ENCODE results near the gene FBL. TPM values are rescaled to one million over a fixed set of nuclear protein-coding genes. Genes with fewer than 3 reads are reported as not detected.

Gene FBL
- total and polyA plus RNA-seq, 2 donors (not counting 1 experiment from before 2014, with no cell fraction given): 253 to 376 TPM

DNA sequence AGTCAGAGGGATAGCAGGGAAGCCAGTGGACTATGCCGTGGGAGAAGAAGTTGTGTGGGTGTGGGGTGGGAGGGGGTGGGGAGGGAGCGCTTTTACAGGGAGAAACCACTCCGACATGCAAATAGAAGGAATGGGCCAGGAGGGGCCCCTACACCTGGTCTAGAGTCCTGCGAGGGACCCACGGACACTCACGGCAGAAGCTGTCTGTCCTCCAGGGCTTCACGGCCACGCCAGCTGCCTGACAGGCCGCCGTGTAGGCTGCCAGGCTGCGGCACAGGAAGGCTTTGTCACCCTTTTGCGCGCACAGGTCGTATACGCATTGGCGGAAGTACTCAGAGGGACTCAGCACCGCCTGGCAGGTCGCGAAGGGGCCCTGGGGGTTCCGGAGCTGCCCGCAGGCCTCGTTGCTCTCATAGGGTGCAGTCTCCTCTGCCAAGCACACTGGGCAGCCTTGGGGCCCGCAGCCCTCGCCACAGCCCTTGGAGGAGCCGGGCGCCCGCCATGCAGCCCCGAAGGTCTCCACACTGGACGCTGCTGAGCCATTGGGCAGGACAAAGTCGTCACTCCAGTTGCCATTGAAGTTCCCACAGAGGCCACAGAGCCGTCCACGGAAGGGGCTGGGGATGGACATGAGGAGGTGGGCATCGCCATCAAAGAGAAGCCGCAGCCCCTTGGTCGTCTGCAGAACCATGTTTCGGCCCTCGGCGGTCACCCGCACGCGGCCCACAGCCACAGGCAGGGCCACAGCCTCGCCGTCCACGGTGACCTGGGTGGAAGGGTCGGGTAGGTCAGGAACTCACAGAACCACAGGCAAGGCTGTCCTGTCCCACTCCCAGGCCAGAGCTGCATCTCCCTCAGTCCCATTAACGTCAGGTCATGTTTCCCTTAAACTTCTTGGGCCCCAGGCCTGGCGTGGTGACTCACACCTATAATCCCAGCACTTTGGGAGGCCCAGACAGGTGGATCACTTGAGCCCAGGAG, 26.0 kb upstream of the FBL start:
- 89% methylated on average over 45 of the region's 47 CpGs for WGBS (ENCODE audit: insufficient coverage)
- no peak for ATAC-seq (ENCODE audit: low read depth)
- H3K36me3 ChIP-seq (replicated peaks in 1 of 2; ENCODE audit: control extremely low read depth in 1 of 2, control insufficient read depth in 1 of 2, extremely low read depth in 1 of 2, insufficient read depth in 2 of 2, low read length in 1 of 2): peaks cover 0 to 4% of the 10 kb centered on the region in 2 experiments

GRCh38 chr19:39871362-39871761, 25.2 kb upstream of the FBL start:
- DNase-seq: no peak
- Histone ChIP-seq H3K4me2 (replicated peaks; ENCODE audit: low read depth, low read length, poor library complexity, severe bottlenecking) (no peak overlapping the region), H4K20me1 (ENCODE audit: control insufficient read depth, insufficient read depth, low read length, poor library complexity, severe bottlenecking) (no peaks in the 10 kb centered on the region), H3K27ac (ENCODE audit: low read length in 2 of 2) (no peak overlapping the region), H3K9me3 (ENCODE audit: control extremely low read depth in 1 of 3, control insufficient read depth in 2 of 3, insufficient read depth in 1 of 3, low read length in 2 of 3) (no peaks in the 10 kb centered on the region), H3K79me2 (ENCODE audit: control insufficient read depth, insufficient read depth, low read length) (no peaks in the 10 kb centered on the region), H3K36me3 (replicated peaks in 1 of 2; ENCODE audit: control extremely low read depth in 1 of 2, control insufficient read depth in 1 of 2, extremely low read depth in 1 of 2, insufficient read depth in 2 of 2, low read length in 1 of 2) (peaks cover 0 to 6% of the 10 kb centered on the region in 2 experiments), H3K4me3 (ENCODE audit: control extremely low read depth in 1 of 5, extremely low read depth in 1 of 5, insufficient read depth in 1 of 5, low read depth in 2 of 5, low read length in 4 of 5) (no peak overlapping the region), H3K4me1 (ENCODE audit: control insufficient read depth in 2 of 2, insufficient read depth in 2 of 2, low read length in 2 of 2) (no peaks in the 10 kb centered on the region), H2AFZ (ENCODE audit: insufficient read depth, low read depth, low read length, poor library complexity, severe bottlenecking) (no peak overlapping the region), H3K27me3 (replicated peaks in 1 of 4; ENCODE audit: control extremely low read depth in 1 of 4, control insufficient read depth in 3 of 4, insufficient read depth in 4 of 4, low read length in 3 of 4) (no peaks in the 10 kb centered on the region), H3K9ac (ENCODE audit: low read length) (no peak overlapping the region)
- Mint-ChIP-seq H3K27ac (no peak overlapping the region), H3K27me3 (no peaks in the 10 kb centered on the region), H3K9me3 (ENCODE audit: insufficient read depth) (no peaks in the 10 kb centered on the region), H3K4me3 (no peak overlapping the region), H3K4me1 (no peaks in the 10 kb centered on the region)
- TF ChIP-seq CTCF (IDR thresholded peaks at IDR 0.05) (no peak), EZH2 (IDR thresholded peaks at IDR 0.05; ENCODE audit: borderline replicate concordance, insufficient read depth, low read depth, low read length, poor library complexity, severe bottlenecking) (no peak)
- ChIA-PET CTCF (no interaction called here), POLR2A (no interaction called here)
- WGBS (ENCODE audit: insufficient coverage): 90% methylated on average over 4 of the region's 6 CpGs
- ATAC-seq (ENCODE audit: low read depth): no peak
- intact Hi-C loops (cut with micrococcal nuclease): no loop called here

More for the DNA sequence above, 26.0 kb upstream of the FBL start:
- Histone ChIP-seq H3K4me2 (replicated peaks; ENCODE audit: low read depth, low read length, poor library complexity, severe bottlenecking) (no peak overlapping the region), H3K4me1 (ENCODE audit: control insufficient read depth in 2 of 2, insufficient read depth in 2 of 2, low read length in 2 of 2) (no peaks in the 10 kb centered on the region), H3K4me3 (ENCODE audit: control extremely low read depth in 1 of 5, extremely low read depth in 1 of 5, insufficient read depth in 1 of 5, low read depth in 2 of 5, low read length in 4 of 5) (no peak overlapping the region), H3K27ac (ENCODE audit: low read length in 2 of 2) (no peak overlapping the region), H3K79me2 (ENCODE audit: control insufficient read depth, insufficient read depth, low read length) (no peaks in the 10 kb centered on the region), H4K20me1 (ENCODE audit: control insufficient read depth, insufficient read depth, low read length, poor library complexity, severe bottlenecking) (no peaks in the 10 kb centered on the region), H3K9me3 (ENCODE audit: control extremely low read depth in 1 of 3, control insufficient read depth in 2 of 3, insufficient read depth in 1 of 3, low read length in 2 of 3) (no peaks in the 10 kb centered on the region), H2AFZ (ENCODE audit: insufficient read depth, low read depth, low read length, poor library complexity, severe bottlenecking) (no peak overlapping the region), H3K9ac (ENCODE audit: low read length) (no peak overlapping the region), H3K27me3 (replicated peaks in 1 of 4; ENCODE audit: control extremely low read depth in 1 of 4, control insufficient read depth in 3 of 4, insufficient read depth in 4 of 4, low read length in 3 of 4) (no peaks in the 10 kb centered on the region)
- ChIA-PET CTCF (no interaction called here), POLR2A (no interaction called here)
- DNase-seq: no peak
- Mint-ChIP-seq H3K9me3 (ENCODE audit: insufficient read depth) (no peaks in the 10 kb centered on the region), H3K27me3 (no peaks in the 10 kb centered on the region), H3K4me1 (no peaks in the 10 kb centered on the region), H3K4me3 (no peak overlapping the region), H3K27ac (no peak overlapping the region)
- intact Hi-C loops (cut with micrococcal nuclease): no loop called here
- no peak for TF ChIP-seq EZH2 (IDR thresholded peaks at IDR 0.05; ENCODE audit: borderline replicate concordance, insufficient read depth, low read depth, low read length, poor library complexity, severe bottlenecking)

All from B cell (primary cell).